Sigmoid colon (tissue), 7 donors: ENCODE measurements around the gene SP2. TPM values are rescaled to one million over a fixed set of nuclear protein-coding genes. Genes with fewer than 3 reads are reported as not detected.

Source experiments
- DNase-seq: peaks from one replicate; pipeline ENCODE4 v3.0.0-alpha.2; 2019
- H3K27ac ChIP-seq, 4 donors: fragments of 200-600 bp; sonication (generic); one replicate each; pipeline ENCODE4 v1.5.1; 2016 to 2019; ENCODE audit warnings: mild to moderate bottlenecking in 1 of 4
- H3K27me3 ChIP-seq, 3 donors: fragments of 200-600 bp; sonication (generic); one replicate each; pipeline ENCODE4 v1.5.1; 2019; ENCODE audit warnings: mild to moderate bottlenecking in 1 of 3
- H3K36me3 ChIP-seq, 4 donors: fragments of 200-600 bp; sonication (generic); one replicate each; pipeline ENCODE4 v1.5.1; 2016 to 2019
- H3K4me1 ChIP-seq, 4 donors: fragments of 200-600 bp; sonication (generic); one replicate each; pipeline ENCODE4 v1.5.1; 2017 to 2019
- H3K4me3 ChIP-seq, 4 donors: fragments of 200-600 bp; sonication (generic); one replicate each; pipeline ENCODE4 v1.5.1; 2017 to 2019; ENCODE audit warnings: mild to moderate bottlenecking in 2 of 4, moderate library complexity in 1 of 4
- H3K9me3 ChIP-seq, 4 donors: fragments of 200-600 bp in 3 of 4; sonication (generic) in 3 of 4; one replicate each; pipeline versions ENCODE4 v1.5.1 to v1.6.1; 2013 to 2019
- CTCF ChIP-seq, 4 experiments: fragments of 450-650 bp in 3 of 4; fragments of 200-600 bp in 1 of 4; IDR thresholded peaks; one replicate each; pipeline ENCODE4 v1.5.1; 2016 to 2019; ENCODE audit warnings: antibody characterized with exemption in 4 of 4, mild to moderate bottlenecking in 3 of 4, moderate library complexity in 2 of 4
- EP300 ChIP-seq, 4 donors: sonication (generic); formaldehyde crosslinking; IDR thresholded peaks; one replicate each; pipeline ENCODE4 v1.6.1; 2017; ENCODE audit warnings: antibody characterized with exemption in 4 of 4
- POLR2A ChIP-seq, 2 donors: fragments of 450-650 bp; IDR thresholded peaks; one replicate each; pipeline ENCODE4 v1.6.1; 2016; ENCODE audit warnings: antibody characterized with exemption in 2 of 2, mild to moderate bottlenecking in 2 of 2, moderate library complexity in 2 of 2
- POLR2AphosphoS5 ChIP-seq, 4 donors: sonication (generic); formaldehyde crosslinking; IDR thresholded peaks; one replicate each; pipeline ENCODE4 v1.6.1; 2017; ENCODE audit warnings: antibody characterized with exemption in 4 of 4
- WGBS, 2 donors: extraction: QIAGEN DNeasy Blood & Tissue Kit; methylation state at CpG; one replicate each; pipeline ENCODE4 v1.1.7; 2013; 5-methylcytosine and 5-hydroxymethylcytosine counted together
- intact Hi-C: fragments of 100-400 bp; cut with DNase I; formaldehyde crosslinking; loops from one replicate; pipeline ENCODE4 v1.15.1; 2023
- polyA plus RNA-seq, 3 donors: library from polyadenylated mRNA; stranded (reverse); fragments of 200-250 nt; gene quantifications; one replicate each; pipeline ENCODE4 v1.2.3, GENCODE V29; 2013
- total RNA-seq, 4 donors: library from RNA; depleted of rRNA; stranded (reverse); fragments of >200 nt; gene quantifications; one replicate each; pipeline ENCODE4 v1.1.0, GENCODE V29; 2016
- donor health status: healthy with polysubstance abuse.
- donor health status: Bipolar disorder and iron deficiency.
- donor health status: healthy.

The SP2 gene
- total and polyA plus RNA-seq, 7 donors: 3.0 to 19.2 (median 8.3) TPM

GRCh38 chr17:47970725-47971499, 74.9 kb downstream of the SP2 start, which contains the start of gene CDK5RAP3:
TSS of gene CDK5RAP3 (plus strand) at chr17:47971113. CDS start at chr17:47971147, 34 bp downstream.
- 1% methylated on average over 62 of the region's 62 CpGs for WGBS, 2 donors

DNA sequence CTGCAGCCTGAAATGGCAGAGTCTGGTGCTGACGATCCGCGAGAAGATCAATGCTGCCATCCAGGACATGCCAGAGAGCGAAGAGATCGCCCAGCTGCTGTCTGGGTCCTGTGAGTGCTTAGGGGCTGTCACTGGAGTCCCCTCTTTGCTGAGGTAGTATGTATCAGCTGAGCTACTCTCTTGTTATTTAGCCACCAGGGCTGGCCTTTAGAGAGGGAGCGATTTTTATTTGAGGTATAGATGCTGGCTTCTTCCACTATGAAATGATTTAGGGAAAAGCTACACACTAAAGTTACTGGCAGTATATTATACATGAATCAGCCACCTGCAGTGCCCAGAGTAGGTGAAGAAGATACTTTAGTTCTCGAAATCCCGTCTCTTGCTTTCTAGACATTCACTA, 77.5 kb downstream of the SP2 start:
- TF ChIP-seq POLR2AphosphoS5 (IDR thresholded peaks at IDR 0.05): no peak
- TF ChIP-seq EP300 (IDR thresholded peaks at IDR 0.05): no peak
- TF ChIP-seq CTCF (IDR thresholded peaks at IDR 0.05): no peak
- no peak for TF ChIP-seq POLR2A (IDR thresholded peaks at IDR 0.05)
- Histone ChIP-seq H3K4me1 (peaks cover 0 to 21% (median 14%) of the 10 kb centered on the region in 4 donors), H3K27me3 (no peaks in the 10 kb centered on the region), H3K9me3 (no peaks in the 10 kb centered on the region), H3K27ac (no peak overlapping the region), H3K36me3 (peaks cover 0 to 53% (median 32%) of the 10 kb centered on the region in 4 donors), H3K4me3 (no peak overlapping the region)
- intact Hi-C loops: loop anchor here (10.0 kb wide), 1 partner anchor 101 kb away; no protein-coding TSS in a partner anchor
- 96% methylated on average over 8 of the region's 8 CpGs for WGBS, 2 donors
- DNase-seq: no peak

More at GRCh38 chr17:47970725-47971499, 74.9 kb downstream of the SP2 start, which contains the start of gene CDK5RAP3:
- peaks cover 0 to 27% (median 21%) of the 10 kb centered on the region in 4 donors for H3K36me3 ChIP-seq
- H3K4me3 ChIP-seq: peak within 1 kb of the TSS; percentile 72 to 99 (median 94)
- intact Hi-C loops: loop anchor here (1.0 to 10.0 kb wide), 5 partner anchors 22 to 130 kb away; partner anchors contain the start of genes PNPO and SCRN2
- H3K4me1 ChIP-seq: peaks cover 0 to 26% (median 17%) of the 10 kb centered on the region in 4 donors
- no peaks in the 10 kb centered on the region for H3K27me3 ChIP-seq
- peak within 1 kb of the TSS; percentile 77 to 90 (median 87) for H3K27ac ChIP-seq
- DNase-seq: peak; percentile 100
- TF ChIP-seq POLR2AphosphoS5 (IDR thresholded peaks at IDR 0.05) (peak; percentile 36 to 89 (median 86)), EP300 (IDR thresholded peaks at IDR 0.05) (no peak), POLR2A (IDR thresholded peaks at IDR 0.05) (peak in 1 of 2 donors; percentile 75), CTCF (IDR thresholded peaks at IDR 0.05) (peak; percentile 89 to 99 (median 95))
- no peaks in the 10 kb centered on the region for H3K9me3 ChIP-seq

- H3K4me1 ChIP-seq: peaks cover 0 to 17% (median 10%) of the 10 kb centered on the region in 4 donors
Measured at GRCh38 chr17:47975189-47975822, 79.3 kb downstream of the SP2 start.

DNA sequence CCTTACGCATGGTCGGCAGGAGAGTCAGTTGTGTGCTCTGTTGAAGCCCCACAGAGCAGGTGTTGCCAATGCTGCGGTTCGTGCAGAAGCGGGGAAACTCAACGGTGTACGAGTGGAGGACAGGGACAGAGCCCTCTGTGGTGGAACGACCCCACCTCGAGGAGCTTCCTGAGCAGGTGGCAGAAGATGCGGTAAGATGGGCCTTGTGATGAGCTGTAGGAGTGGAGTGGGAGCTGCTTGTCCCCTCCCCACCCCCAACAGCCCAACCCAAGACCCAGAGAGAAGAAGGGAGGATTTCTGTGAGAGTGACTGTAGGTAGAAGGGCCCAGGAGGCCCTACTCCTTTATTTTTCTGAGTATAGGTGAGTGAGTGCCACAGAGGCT, 79.8 kb downstream of the SP2 start:
- Histone ChIP-seq H3K27ac (no peak overlapping the region), H3K27me3 (no peaks in the 10 kb centered on the region), H3K9me3 (no peaks in the 10 kb centered on the region), H3K4me3 (no peak overlapping the region), H3K4me1 (peaks cover 0 to 15% (median 8%) of the 10 kb centered on the region in 4 donors), H3K36me3 (peaks cover 0 to 76% (median 41%) of the 10 kb centered on the region in 4 donors)
- no peak for DNase-seq
- intact Hi-C loops: loop anchor here (10.0 kb wide), 1 partner anchor 99 kb away; no protein-coding TSS in a partner anchor
- TF ChIP-seq CTCF (IDR thresholded peaks at IDR 0.05): no peak
- WGBS, 2 donors: 87 to 94% methylated on average over 10 of the region's 10 CpGs

More at GRCh38 chr17:47975189-47975822, 79.3 kb downstream of the SP2 start:
- Histone ChIP-seq H3K27me3 (no peaks in the 10 kb centered on the region), H3K4me3 (no peak overlapping the region), H3K9me3 (no peaks in the 10 kb centered on the region), H3K36me3 (peaks cover 0 to 71% (median 36%) of the 10 kb centered on the region in 4 donors), H3K27ac (no peak overlapping the region)
- TF ChIP-seq POLR2A (IDR thresholded peaks at IDR 0.05) (no peak), EP300 (IDR thresholded peaks at IDR 0.05) (no peak), POLR2AphosphoS5 (IDR thresholded peaks at IDR 0.05) (no peak), CTCF (IDR thresholded peaks at IDR 0.05) (no peak)
- intact Hi-C loops: loop anchor here (10.0 kb wide), 1 partner anchor 99 kb away; no protein-coding TSS in a partner anchor
- DNase-seq: no peak
- 79 to 90% methylated on average over 15 of the region's 15 CpGs for WGBS, 2 donors
